Loucy (cell line): Measurements from ENCODE around the gene SCRN2.

Source experiments
- H2AFZ ChIP-seq: fragments of 200-600 bp; sonication (generic); 2 replicates; pipeline ENCODE4 v1.6.0; 2016; ENCODE audit warnings: antibody characterized with exemption, mild to moderate bottlenecking, low read length, moderate library complexity
- H3F3A ChIP-seq: fragments of 200-600 bp; 2 replicates; pipeline ENCODE4 v1.6.0; 2016; ENCODE audit warnings: antibody characterized with exemption, low read depth, mild to moderate bottlenecking
- H3K27me3 ChIP-seq: fragments of 200-600 bp; sonication (generic); 2 replicates; pipeline ENCODE4 v1.6.1; 2014; ENCODE audit warnings: low read length, mild to moderate bottlenecking; ENCODE audit not compliant: insufficient read depth, poor library complexity, severe bottlenecking
- H3K36me3 ChIP-seq: fragments of 200-600 bp; sonication (generic); 2 replicates; pipeline ENCODE4 v1.6.1; 2016; ENCODE audit warnings: low read length; ENCODE audit not compliant: insufficient read depth
- H3K4me1 ChIP-seq: fragments of 200-600 bp; sonication (generic); 2 replicates; pipeline ENCODE4 v1.5.1; 2014; ENCODE audit warnings: low read length, mild to moderate bottlenecking; ENCODE audit not compliant: insufficient read depth, poor library complexity, severe bottlenecking
- H3K4me2 ChIP-seq: fragments of 200-600 bp; sonication (generic); 2 replicates; pipeline ENCODE4 v1.6.0; 2014; ENCODE audit warnings: antibody characterized with exemption, low read length, low read depth, mild to moderate bottlenecking; ENCODE audit not compliant: poor library complexity, severe bottlenecking
- H3K4me3 ChIP-seq: fragments of 200-600 bp; sonication (generic); 2 replicates; pipeline ENCODE4 v1.5.1; 2014; ENCODE audit warnings: low read length, mild to moderate bottlenecking, mixed read lengths; ENCODE audit not compliant: poor library complexity, severe bottlenecking
- H3K79me2 ChIP-seq: fragments of 200-600 bp; sonication (generic); 2 replicates; pipeline ENCODE4 v1.6.1; 2014; ENCODE audit warnings: low read length; ENCODE audit not compliant: insufficient read depth
- H3K9ac ChIP-seq: fragments of 200-600 bp; sonication (generic); 2 replicates; pipeline ENCODE4 v1.6.0; 2014; ENCODE audit warnings: mild to moderate bottlenecking, low read depth, low read length, moderate library complexity; ENCODE audit not compliant: poor library complexity, severe bottlenecking
- H3K9me2 ChIP-seq: fragments of 200-600 bp; sonication (generic); replicated peaks from 2 replicates; pipeline ENCODE4 v1.6.1; 2016; ENCODE audit warnings: low read depth, low read length, mixed read lengths
- H3K9me3 ChIP-seq: fragments of 200-600 bp; sonication (generic); 2 replicates; pipeline ENCODE4 v1.6.1; 2014; ENCODE audit warnings: mild to moderate bottlenecking, antibody characterized with exemption, low read length, low read depth; ENCODE audit not compliant: insufficient read depth
- H4K20me1 ChIP-seq: fragments of 200-600 bp; sonication (generic); 2 replicates; pipeline ENCODE4 v1.6.0; 2014; ENCODE audit warnings: antibody characterized with exemption, low read length, mild to moderate bottlenecking; ENCODE audit not compliant: insufficient read depth, poor library complexity, severe bottlenecking
- EZH2phosphoT487 ChIP-seq: fragments of 200-600 bp; IDR thresholded peaks from 2 replicates; pipeline ENCODE4 v1.6.1; 2018; ENCODE audit warnings: antibody characterized with exemption, mild to moderate bottlenecking, moderate library complexity, borderline replicate concordance
- TF ChIP-seq, protein P1 (sequence below): fragments of 200-600 bp; sonication (generic); conservative IDR thresholded peaks from 2 replicates; pipeline ENCODE4 v1.5.1; 2014; ENCODE audit warnings: mild to moderate bottlenecking, antibody characterized with exemption, low read length

The SCRN2 gene

DNA sequence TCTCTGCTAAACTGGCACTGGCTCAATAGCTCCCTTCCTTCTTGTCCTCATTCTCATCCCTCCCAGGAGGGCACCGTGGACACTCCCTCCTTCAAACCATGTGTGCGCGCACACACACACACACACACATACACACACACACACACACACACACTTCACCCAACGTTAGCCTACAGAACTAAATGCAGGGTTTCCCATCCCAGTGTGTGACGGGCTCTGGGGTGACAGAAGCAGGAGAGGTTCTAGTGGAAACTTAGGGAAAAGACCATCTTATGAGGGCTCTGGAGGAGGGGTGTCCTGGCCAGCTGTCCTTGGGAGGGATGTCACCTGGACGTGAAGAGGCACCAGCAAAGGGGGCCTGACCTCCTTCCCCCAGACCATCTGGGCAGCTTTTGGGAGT lies 39.2 kb downstream of the SCRN2 start:
- no peak overlapping the region for H3K4me2 ChIP-seq
- H4K20me1 ChIP-seq: no peaks in the 10 kb centered on the region
- no peaks in the 10 kb centered on the region for H3K27me3 ChIP-seq
- H3F3A ChIP-seq: no peaks in the 10 kb centered on the region
- no peaks in the 10 kb centered on the region for H3K4me1 ChIP-seq
- H3K79me2 ChIP-seq: no peaks in the 10 kb centered on the region
- no peak overlapping the region for H2AFZ ChIP-seq
- no peak overlapping the region for H3K9ac ChIP-seq
- H3K9me2 ChIP-seq: no peaks in the 10 kb centered on the region
- no peak overlapping the region for H3K4me3 ChIP-seq
- H3K9me3 ChIP-seq: no peaks in the 10 kb centered on the region
- H3K36me3 ChIP-seq: no peaks in the 10 kb centered on the region
- TF ChIP-seq, protein P1, sequence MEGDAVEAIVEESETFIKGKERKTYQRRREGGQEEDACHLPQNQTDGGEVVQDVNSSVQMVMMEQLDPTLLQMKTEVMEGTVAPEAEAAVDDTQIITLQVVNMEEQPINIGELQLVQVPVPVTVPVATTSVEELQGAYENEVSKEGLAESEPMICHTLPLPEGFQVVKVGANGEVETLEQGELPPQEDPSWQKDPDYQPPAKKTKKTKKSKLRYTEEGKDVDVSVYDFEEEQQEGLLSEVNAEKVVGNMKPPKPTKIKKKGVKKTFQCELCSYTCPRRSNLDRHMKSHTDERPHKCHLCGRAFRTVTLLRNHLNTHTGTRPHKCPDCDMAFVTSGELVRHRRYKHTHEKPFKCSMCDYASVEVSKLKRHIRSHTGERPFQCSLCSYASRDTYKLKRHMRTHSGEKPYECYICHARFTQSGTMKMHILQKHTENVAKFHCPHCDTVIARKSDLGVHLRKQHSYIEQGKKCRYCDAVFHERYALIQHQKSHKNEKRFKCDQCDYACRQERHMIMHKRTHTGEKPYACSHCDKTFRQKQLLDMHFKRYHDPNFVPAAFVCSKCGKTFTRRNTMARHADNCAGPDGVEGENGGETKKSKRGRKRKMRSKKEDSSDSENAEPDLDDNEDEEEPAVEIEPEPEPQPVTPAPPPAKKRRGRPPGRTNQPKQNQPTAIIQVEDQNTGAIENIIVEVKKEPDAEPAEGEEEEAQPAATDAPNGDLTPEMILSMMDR: no peak
- no peak for TF ChIP-seq EZH2phosphoT487

DNA sequence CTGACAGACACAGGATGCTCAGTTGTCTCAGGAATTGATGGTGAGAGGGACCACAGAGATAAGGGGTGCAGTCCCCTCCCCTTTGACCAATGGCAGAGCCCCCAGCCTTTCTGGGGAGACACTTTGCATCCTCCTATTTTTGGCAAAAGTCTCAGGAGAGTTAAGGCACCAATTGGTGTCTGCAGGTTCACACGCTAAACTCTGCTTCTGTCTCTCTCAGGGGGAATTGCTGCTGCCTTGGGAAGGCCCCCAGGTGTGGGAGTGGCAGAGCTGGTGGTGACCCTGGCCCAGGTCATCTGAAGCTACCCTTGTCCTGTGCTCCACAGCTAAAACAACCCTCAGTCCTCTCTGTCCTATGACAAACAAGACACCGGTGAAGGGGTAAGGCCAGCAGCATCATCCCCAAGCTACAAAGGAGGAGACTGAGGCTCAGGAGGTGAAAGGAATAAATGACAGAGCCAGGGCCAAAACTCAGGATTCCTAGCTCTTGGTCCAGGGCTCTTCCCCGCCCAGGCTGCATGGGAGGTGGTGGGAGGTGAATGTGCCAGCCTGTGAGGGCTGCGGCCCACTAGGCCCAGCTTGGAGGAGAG lies 39.8 kb downstream of the SCRN2 start:
- Histone ChIP-seq H3K4me1 (no peaks in the 10 kb centered on the region), H3K36me3 (no peaks in the 10 kb centered on the region), H3F3A (no peaks in the 10 kb centered on the region), H3K9me2 (no peaks in the 10 kb centered on the region), H3K9ac (no peak overlapping the region), H3K27me3 (no peaks in the 10 kb centered on the region), H3K9me3 (no peaks in the 10 kb centered on the region), H3K4me2 (no peak overlapping the region), H4K20me1 (no peaks in the 10 kb centered on the region), H3K79me2 (no peaks in the 10 kb centered on the region), H2AFZ (no peak overlapping the region), H3K4me3 (no peak overlapping the region)
- TF ChIP-seq, protein P1: no peak
- TF ChIP-seq EZH2phosphoT487: no peak

DNA sequence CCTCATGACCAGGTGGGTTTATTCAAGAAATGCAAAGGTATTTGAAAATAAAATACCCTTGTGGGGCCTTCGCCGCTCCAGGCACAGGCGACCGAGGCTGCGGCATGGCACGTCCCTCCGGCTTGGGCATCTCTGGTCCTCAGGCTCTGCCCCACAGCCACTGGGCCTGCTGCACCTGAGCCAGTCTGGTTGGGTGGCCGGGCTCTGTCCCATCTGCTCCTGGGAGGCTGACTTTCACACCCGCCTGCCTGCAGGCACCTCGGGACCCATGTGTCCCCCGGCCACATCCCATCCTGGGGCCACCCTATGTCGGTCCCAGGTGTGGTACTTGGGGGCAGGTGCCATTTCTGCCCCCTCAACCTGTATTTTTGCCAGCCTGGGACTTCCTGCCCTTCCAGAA lies 40.4 kb downstream of the SCRN2 start:
- no peaks in the 10 kb centered on the region for H3F3A ChIP-seq
- H3K79me2 ChIP-seq: no peaks in the 10 kb centered on the region
- H3K27me3 ChIP-seq: no peaks in the 10 kb centered on the region
- no peaks in the 10 kb centered on the region for H3K9me2 ChIP-seq
- TF ChIP-seq, protein P1: no peak
- no peak for TF ChIP-seq EZH2phosphoT487
- H4K20me1 ChIP-seq: no peaks in the 10 kb centered on the region
- no peaks in the 10 kb centered on the region for H3K36me3 ChIP-seq
- no peaks in the 10 kb centered on the region for H3K9me3 ChIP-seq
- H3K4me2 ChIP-seq: no peak overlapping the region
- no peak overlapping the region for H3K4me3 ChIP-seq
- no peak overlapping the region for H3K9ac ChIP-seq
- no peak overlapping the region for H2AFZ ChIP-seq
- H3K4me1 ChIP-seq: no peaks in the 10 kb centered on the region
